ENCODE data around the gene CADM2. TPM values are rescaled to one million over a fixed set of nuclear protein-coding genes. Genes with fewer than 3 reads are reported as not detected.
A peak's percentile ranks its signal among the peaks of the same experiment; 100 is the strongest.

The CADM2 gene
- total RNA-seq, 4 donors from 2014 or later, result 0.13 to 4.3 (median 4.1) TPM

DNA sequence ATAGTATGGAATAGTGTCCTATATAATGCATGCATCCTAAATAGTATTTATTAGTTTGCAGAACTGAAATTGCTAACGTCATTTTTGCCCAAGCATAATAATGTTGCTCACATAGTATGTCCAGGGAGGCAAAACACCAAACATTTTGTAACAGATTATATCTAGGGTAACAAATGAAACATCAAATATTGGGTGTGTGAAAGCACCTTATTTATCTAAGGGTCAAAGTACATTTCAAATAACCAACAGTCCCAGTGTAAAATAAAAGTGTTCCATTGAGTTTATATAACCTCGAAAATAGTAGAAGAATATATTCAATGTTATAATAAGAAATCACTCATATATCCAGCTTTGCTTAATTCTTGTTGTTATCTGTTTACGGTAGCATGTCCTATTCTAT lies 363.1 kb downstream of the CADM2 start:
- no peak overlapping the region for H3K4me3 ChIP-seq (replicated peaks in 1 of 3)
- H3K36me3 ChIP-seq, result no peaks in the 10 kb centered on the region
- no peaks in the 10 kb centered on the region for H3K9me3 ChIP-seq
- peaks cover 0 to 4% of the 10 kb centered on the region in 2 donors for H3K4me1 ChIP-seq
- WGBS, 2 donors, result 83 to 92% methylated on average over 3 of the region's 3 CpGs
- intact Hi-C loops (cut with DNase I), result no loop called here
- DNase-seq, result no peak
- no peak for TF ChIP-seq POLR2A (IDR thresholded peaks at IDR 0.05)
- no peak for TF ChIP-seq CTCF (IDR thresholded peaks at IDR 0.05)
- H3K27me3 ChIP-seq, result no peaks in the 10 kb centered on the region
- no peak overlapping the region for H3K27ac ChIP-seq

DNA sequence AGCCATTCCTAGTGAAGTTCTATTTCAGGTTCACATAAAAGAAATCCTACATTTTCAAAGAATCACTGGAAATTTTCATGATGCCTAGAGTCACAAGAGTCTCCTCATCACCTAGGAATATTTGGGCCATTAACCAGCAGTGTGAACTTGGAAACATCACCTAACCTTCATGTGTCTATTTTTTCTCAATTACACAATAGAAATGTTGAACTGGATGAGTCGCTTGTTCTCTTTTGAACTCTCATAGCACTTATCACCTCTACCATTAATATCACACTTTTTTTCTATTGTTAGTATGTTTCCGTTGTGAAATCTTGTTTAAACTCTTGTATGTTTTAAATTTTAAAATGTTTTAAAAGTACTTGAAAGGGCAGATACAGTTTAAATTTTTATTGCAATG lies 371.3 kb downstream of the CADM2 start:
- Histone ChIP-seq H3K27me3 (no peaks in the 10 kb centered on the region), H3K4me1 (peaks cover 0 to 4% of the 10 kb centered on the region in 2 donors), H3K4me3 (replicated peaks in 1 of 3) (no peak overlapping the region), H3K9me3 (no peaks in the 10 kb centered on the region), H3K27ac (no peak overlapping the region), H3K36me3 (no peaks in the 10 kb centered on the region)
- WGBS, 2 donors, result 86% methylated on average over 2 of the region's 2 CpGs
- no peak for DNase-seq
- intact Hi-C loops (cut with DNase I), result no loop called here
- TF ChIP-seq POLR2A (IDR thresholded peaks at IDR 0.05), result no peak
- no peak for TF ChIP-seq CTCF (IDR thresholded peaks at IDR 0.05)

- Histone ChIP-seq H3K36me3 (no peaks in the 10 kb centered on the region), H3K27me3 (no peaks in the 10 kb centered on the region), H3K9me3 (no peaks in the 10 kb centered on the region), H3K4me1 (no peaks in the 10 kb centered on the region), H3K4me3 (replicated peaks in 1 of 3) (no peak overlapping the region), H3K27ac (no peak overlapping the region)
- WGBS, 2 donors, result 94 to 96% methylated on average over 2 of the region's 2 CpGs
- TF ChIP-seq POLR2A (IDR thresholded peaks at IDR 0.05) (no peak), CTCF (IDR thresholded peaks at IDR 0.05) (no peak)
- DNase-seq, result no peak
- intact Hi-C loops (cut with DNase I), result no loop called here
Measured at GRCh38 chr3:85337895-85338294, 379.1 kb downstream of the CADM2 start.

DNA sequence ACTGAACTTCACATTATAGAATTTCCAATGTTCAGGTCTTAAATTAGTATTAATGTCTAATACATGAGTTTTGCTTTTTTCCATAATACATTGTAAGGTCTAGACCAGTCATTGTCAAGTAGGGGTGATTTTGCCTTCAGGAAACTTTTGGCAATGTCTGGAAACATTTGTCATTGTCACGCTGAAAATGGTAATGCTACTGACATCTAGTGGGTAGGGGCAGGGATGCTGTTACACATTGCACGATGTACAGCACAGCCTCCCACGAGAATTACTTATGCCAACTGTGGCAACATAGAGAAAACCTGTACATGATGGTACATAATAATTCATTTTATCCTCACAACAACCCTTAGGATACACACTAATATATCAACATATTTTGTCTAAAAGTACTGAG lies 384.1 kb downstream of the CADM2 start:
- TF ChIP-seq POLR2A (IDR thresholded peaks at IDR 0.05) (no peak), CTCF (IDR thresholded peaks at IDR 0.05) (peak in 3 of 6 experiments; percentile 35 to 46 (median 40))
- Histone ChIP-seq H3K4me1 (no peaks in the 10 kb centered on the region), H3K27ac (no peak overlapping the region), H3K4me3 (replicated peaks in 1 of 3) (no peak overlapping the region), H3K27me3 (no peaks in the 10 kb centered on the region), H3K36me3 (no peaks in the 10 kb centered on the region), H3K9me3 (no peaks in the 10 kb centered on the region)
- intact Hi-C loops (cut with DNase I), result no loop called here
- peak; percentile 3 to 8 for DNase-seq
- WGBS, 2 donors, result 18 to 22% methylated on average over 3 of the region's 3 CpGs

DNA sequence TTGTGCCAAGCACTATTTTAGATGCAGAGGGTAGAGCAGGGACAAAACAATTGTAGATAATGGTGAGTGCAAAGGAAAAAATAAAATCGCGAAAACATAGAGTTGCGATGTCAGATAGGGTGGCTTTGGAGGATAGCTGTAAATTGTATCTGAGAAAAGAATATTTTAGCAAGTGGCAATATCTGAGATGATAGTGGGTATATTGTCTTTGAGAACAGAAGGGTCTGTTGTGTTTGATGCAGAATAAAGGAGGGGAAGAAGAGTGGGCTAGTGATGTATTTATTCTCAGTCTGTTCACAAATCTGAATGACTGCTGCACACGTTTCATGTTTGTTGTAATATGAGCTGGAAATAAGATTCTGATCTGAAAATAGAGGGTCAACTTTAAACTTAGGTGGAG lies 396.8 kb downstream of the CADM2 start:
- Histone ChIP-seq H3K4me1 (no peaks in the 10 kb centered on the region), H3K4me3 (replicated peaks in 1 of 3) (no peak overlapping the region), H3K9me3 (no peaks in the 10 kb centered on the region), H3K27me3 (no peaks in the 10 kb centered on the region), H3K36me3 (no peaks in the 10 kb centered on the region), H3K27ac (no peak overlapping the region)
- intact Hi-C loops (cut with DNase I), result no loop called here
- no peak for DNase-seq
- TF ChIP-seq POLR2A (IDR thresholded peaks at IDR 0.05), result no peak
- no peak for TF ChIP-seq CTCF (IDR thresholded peaks at IDR 0.05)
- 87 to 88% methylated on average over 4 of the region's 4 CpGs for WGBS, 2 donors

All from thyroid gland (tissue), 4 donors.